GM15510 (cell line): ENCODE data around the gene MRPL38.

Experiments
- POLR2A ChIP-seq: IDR thresholded peaks from 3 replicates; pipeline ENCODE4 v1.6.1; 2011; ENCODE audit warnings: borderline replicate concordance; ENCODE audit not compliant: insufficient read length; ENCODE audit errors: extremely low read depth

Gene MRPL38

GRCh38 chr17:75856062-75856756 lies 48.5 kb downstream of the MRPL38 start:
- no peak for TF ChIP-seq POLR2A

DNA sequence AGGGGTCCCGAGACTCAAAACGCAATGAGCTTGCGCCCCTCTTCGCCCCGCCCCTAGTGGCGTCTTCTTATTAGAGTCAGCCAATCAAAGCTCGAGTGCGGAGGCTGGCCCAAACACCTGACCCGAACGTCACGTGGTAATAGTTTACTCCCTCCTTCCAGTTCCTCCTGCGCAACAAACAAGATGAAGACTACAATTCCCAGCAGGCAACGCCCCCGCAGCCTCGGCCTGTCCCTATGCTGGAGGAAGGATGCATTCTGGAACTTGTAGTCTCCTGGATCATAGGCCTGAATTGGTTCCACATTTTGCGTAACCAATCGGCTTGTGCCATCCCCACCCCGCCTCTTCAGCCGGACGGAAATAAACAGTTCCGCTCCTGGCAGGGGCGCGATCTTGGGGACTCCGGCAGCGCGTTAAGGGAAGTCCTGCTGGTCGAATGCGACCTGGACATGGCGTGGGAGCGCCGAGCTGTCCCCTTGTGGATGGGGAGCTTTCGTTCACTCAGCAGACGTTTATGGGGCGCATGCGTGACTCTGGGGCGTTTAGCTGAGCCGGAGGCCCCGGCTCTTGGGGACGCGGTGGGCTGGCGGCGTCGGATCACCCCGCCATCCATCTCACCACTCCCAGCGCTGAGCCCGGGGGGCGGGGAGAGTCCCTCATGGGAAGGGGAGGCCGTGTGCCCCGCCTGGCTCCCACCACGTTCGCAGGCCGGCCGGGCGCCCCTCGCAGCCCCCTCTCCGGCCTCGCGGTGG lies 49.2 kb downstream of the MRPL38 start, which contains the start of gene WBP2:
WBP2 (minus strand) TSS at position 26 of the 752 bp plus-strand sequence. CDS start 38 bp downstream, outside the sequence.
- peak; percentile 92 for TF ChIP-seq POLR2A

DNA sequence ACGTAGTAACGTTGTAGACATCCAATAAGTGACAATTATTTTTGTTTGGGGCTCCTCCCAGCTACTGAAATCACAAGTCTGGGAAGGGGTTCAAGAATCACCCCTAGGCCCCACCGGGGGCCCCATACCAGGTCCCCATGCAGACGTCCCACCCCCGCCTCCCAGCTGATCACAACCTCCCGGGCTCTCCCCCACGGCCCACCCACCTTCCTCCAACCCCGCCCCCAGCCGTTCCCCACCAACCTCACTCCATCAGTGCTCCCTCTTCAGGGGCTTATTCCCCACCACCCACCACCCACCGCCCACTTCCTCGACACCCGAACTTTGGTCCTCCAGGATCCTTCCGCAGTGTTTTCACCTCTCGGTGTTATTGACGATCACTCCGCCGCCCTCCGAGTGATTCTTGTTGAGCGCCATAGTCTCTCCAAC lies 49.8 kb downstream of the MRPL38 start:
- no peak for TF ChIP-seq POLR2A

- TF ChIP-seq POLR2A = no peak
Observed at GRCh38 chr17:75854101-75854748, 50.5 kb downstream of the MRPL38 start.

DNA sequence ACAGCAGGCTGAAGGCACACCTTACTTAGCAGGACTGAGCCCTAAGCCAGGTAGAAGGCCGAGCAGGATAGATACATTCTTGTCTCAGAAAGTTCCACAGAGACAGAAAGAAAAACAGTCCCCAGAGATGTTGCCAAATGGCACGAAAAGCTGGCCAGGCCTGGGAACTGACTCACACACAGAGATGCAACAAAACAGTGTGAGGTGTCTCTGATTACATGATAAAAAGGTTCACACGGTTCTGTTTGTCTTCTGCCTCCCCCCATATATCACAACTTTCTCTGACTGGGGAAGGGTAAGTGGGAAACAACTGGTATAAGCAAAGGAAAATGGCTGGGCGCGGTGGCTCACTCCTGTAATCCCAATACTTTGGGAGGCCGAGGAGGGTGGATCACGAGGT lies 51.3 kb downstream of the MRPL38 start:
- no peak for TF ChIP-seq POLR2A

DNA sequence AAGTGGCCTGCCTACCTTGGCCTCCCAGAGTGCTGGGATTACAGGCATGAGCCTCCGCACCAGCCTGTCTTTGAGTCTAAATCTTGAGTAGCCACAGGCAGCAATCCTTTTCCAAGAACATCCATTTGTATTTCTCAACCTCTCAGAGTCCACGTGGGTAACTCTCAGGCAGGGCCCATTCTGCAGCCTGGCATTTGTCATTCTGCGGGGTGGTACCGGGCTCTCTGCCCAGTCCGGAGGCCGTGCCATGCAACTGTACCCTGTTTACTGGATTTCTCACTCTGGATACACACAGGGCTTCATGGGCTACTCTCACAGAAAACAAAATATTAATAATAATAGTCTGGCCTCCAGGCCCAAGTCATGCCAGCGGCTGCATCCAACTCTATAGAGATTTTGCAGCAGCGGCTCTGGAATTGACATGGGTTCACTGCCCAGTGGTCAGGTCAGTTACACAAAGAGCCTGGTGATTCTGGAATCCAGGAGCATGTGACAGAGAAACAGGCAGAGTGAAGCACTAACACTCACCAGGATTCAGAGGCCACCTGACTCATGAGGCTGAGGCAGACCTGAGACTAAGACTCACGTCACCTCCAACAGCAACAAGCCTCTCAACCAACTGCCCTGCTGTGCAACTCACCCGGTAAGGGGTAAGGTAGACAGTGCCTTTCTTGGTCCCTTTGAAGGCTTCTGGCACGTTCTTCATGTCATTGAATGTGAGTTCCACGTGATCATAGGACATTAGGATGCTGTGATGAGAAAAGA lies 53.6 kb downstream of the MRPL38 start:
- no peak for TF ChIP-seq POLR2A

GRCh38 chr17:75849724-75850123 lies 55.0 kb downstream of the MRPL38 start:
- no peak for TF ChIP-seq POLR2A

GRCh38 chr17:75849279-75849646 lies 55.4 kb downstream of the MRPL38 start:
- no peak for TF ChIP-seq POLR2A
